GM19467 (cell line): Measurements from ENCODE around the gene PLA2G4C.

Experiments
- ATAC-seq: cut with Tn5 transposase; IDR thresholded peaks from one replicate; pipeline ENCODE4 v1.9.1; 2021; ENCODE audit warnings: mild to moderate bottlenecking, moderate library complexity; ENCODE audit not compliant: unreplicated experiment

Gene PLA2G4C

GRCh38 chr19:48000846-48001245, 109.8 kb downstream of the PLA2G4C start:
- no peak for ATAC-seq

DNA sequence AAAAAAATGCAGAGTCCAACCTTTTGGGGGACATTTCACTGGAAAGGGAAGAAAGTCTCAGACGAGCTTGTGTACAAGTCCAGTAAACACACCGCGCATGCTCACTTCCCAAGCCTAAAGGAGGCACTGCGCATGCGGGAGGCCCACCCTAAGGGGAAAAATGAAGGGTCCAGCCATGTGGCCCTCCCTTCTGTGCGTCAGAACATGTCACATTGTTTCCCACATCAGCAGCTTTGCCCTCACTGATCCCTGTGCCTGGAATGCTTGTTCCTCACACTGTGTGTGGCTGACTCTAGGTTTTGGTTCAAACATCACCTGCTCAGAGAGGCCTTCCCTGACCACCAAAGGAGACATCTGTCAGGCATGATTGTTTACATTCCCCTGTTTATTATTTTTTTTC, 111.8 kb downstream of the PLA2G4C start:
- no peak for ATAC-seq
